Caco-2 (cell line): ENCODE measurements around the gene NANOS3. TPM values are rescaled to one million over a fixed set of nuclear protein-coding genes. Genes with fewer than 3 reads are reported as not detected.
A peak's percentile ranks its signal among the peaks of the same experiment; 100 is the strongest.
"Not testable (repeated sequence)": the region's sequence is repeated elsewhere in the genome, so short reads cannot be mapped to it uniquely, and the experiment has no call there.

Source experiments
- BruUV-seq: library from RNA; stranded (reverse); fragments of 400-500 nt; replicated peaks from 2 replicates; lab custom pipeline; 2021; lab: Mats Ljungman, UMichigan
- CTCF ChIA-PET: fragments of 300-600 bp; sonication (Branson Sonifier 250); formaldehyde crosslinking; loops from one replicate; lab custom pipeline; 2022; ENCODE audit warnings: antibody characterized with exemption; lab: Charles Lee
- POLR2A ChIA-PET: fragments of 300-600 bp; sonication (Branson Sonifier 250); formaldehyde crosslinking; loops from one replicate; lab custom pipeline; 2022; ENCODE audit warnings: antibody characterized with exemption; lab: Charles Lee
- DNase-seq, 2 experiments: peaks; one replicate each; pipeline versions ENCODE4 v3.0.0 to v3.0.0-alpha.2; 2020 to 2022
- H3K27me3 ChIP-seq: replicated peaks from 2 replicates; pipeline ENCODE4 v1.6.0; 2011; ENCODE audit warnings: low read length; ENCODE audit not compliant: control insufficient read depth, insufficient read depth
- H3K36me3 ChIP-seq: 2 replicates; pipeline ENCODE4 v1.5.1; 2011; ENCODE audit warnings: low read length; ENCODE audit not compliant: control insufficient read depth, insufficient read depth
- H3K4me1 ChIP-seq: fragments of 250-450 bp; sonication (Bioruptor Pico); 2 replicates; pipeline ENCODE4 v1.5.1; 2020; ENCODE audit warnings: mild to moderate bottlenecking
- H3K4me3 ChIP-seq: 2 replicates; pipeline ENCODE4 v1.5.1; 2011; ENCODE audit warnings: low read depth, mild to moderate bottlenecking, control low read depth, low read length
- H3K9me3 ChIP-seq: fragments of 250-450 bp; sonication (Bioruptor Pico); 2 replicates; pipeline ENCODE4 v1.5.1; 2020; ENCODE audit warnings: mild to moderate bottlenecking, moderate library complexity
- H3K27ac Mint-ChIP-seq: one replicate; pipeline ENCODE4 v1.8.0; 2022; ENCODE audit warnings: mixed read lengths; ENCODE audit not compliant: unreplicated experiment
- H3K27me3 Mint-ChIP-seq: one replicate; pipeline ENCODE4 v1.8.0; 2022; ENCODE audit warnings: mixed read lengths; ENCODE audit not compliant: insufficient read depth, unreplicated experiment
- H3K36me3 Mint-ChIP-seq: one replicate; pipeline ENCODE4 v1.8.0; 2022; ENCODE audit warnings: mild to moderate bottlenecking, mixed read lengths; ENCODE audit not compliant: insufficient read depth, unreplicated experiment
- H3K4me1 Mint-ChIP-seq: one replicate; pipeline ENCODE4 v1.8.0; 2022; ENCODE audit warnings: low read depth, mixed read lengths; ENCODE audit not compliant: unreplicated experiment
- H3K4me3 Mint-ChIP-seq: one replicate; pipeline ENCODE4 v1.8.0; 2022; ENCODE audit warnings: mild to moderate bottlenecking, moderate library complexity, mixed read lengths; ENCODE audit not compliant: unreplicated experiment
- H3K9me3 Mint-ChIP-seq: one replicate; pipeline ENCODE4 v1.8.0; 2022; ENCODE audit warnings: mixed read lengths; ENCODE audit not compliant: unreplicated experiment
- CTCF ChIP-seq, 2 experiments: fragments of 200-600 bp in 1 of 2; IDR thresholded peaks; 1 replicate in 1 of 2; 2 replicates in 1 of 2; pipeline versions ENCODE4 v1.5.1 to v1.8.0; 2011 to 2022; ENCODE audit warnings: antibody characterized with exemption in 1 of 2, control low read depth in 1 of 2, inconsistent platforms in 1 of 2, low read depth in 1 of 2, low read length in 1 of 2, mild to moderate bottlenecking in 1 of 2, moderate library complexity in 1 of 2; ENCODE audit not compliant: insufficient read depth in 1 of 2, severe bottlenecking in 1 of 2, unreplicated experiment in 1 of 2
- intact Hi-C: fragments of 100-400 bp; cut with micrococcal nuclease; formaldehyde crosslinking; loops from one replicate; pipeline ENCODE4 v1.10.0; 2022; ENCODE audit not compliant: unreplicated experiment
- total RNA-seq: library from RNA; stranded (reverse); gene quantifications from 2 replicates; pipeline ENCODE4 v1.2.3, GENCODE V29; 2022

Gene NANOS3
- total RNA-seq, 1 experiment from 2014 or later: not detected

- Mint-ChIP-seq H3K4me1 (no peaks in the 10 kb centered on the region), H3K27me3 (no peaks in the 10 kb centered on the region), H3K4me3 (no peak overlapping the region), H3K27ac (peak overlapping the region; percentile 42), H3K9me3 (no peaks in the 10 kb centered on the region), H3K36me3 (peaks cover 73% of the 10 kb centered on the region)
- ChIA-PET POLR2A (interaction anchor here (0.6 to 1.0 kb wide), 2 partner anchors 10 to 216 kb away, joined by 3 read pairs; no protein-coding TSS in a partner anchor), CTCF (interaction anchor here (0.7 kb wide), 2 partner anchors 10 to 215 kb away, joined by 3 read pairs; partner anchors contain the start of gene ASF1B)
- Histone ChIP-seq H3K9me3 (peaks cover 4% of the 10 kb centered on the region; the same call in 1 of the 2 replicates), H3K27me3 (no peaks in the 10 kb centered on the region), H3K36me3 (peaks cover 6% of the 10 kb centered on the region), H3K4me3 (no peak overlapping the region), H3K4me1 (no peaks in the 10 kb centered on the region)
- intact Hi-C loops: loop anchor here (1.0 kb wide), 1 partner anchor 31 kb away; the partner anchor contains the start of gene DCAF15
- BruUV-seq: no TSS peak
- peak; percentile 55 to 71 for DNase-seq
- no peak for TF ChIP-seq CTCF (IDR thresholded peaks at IDR 0.05; ENCODE audit: insufficient read depth in 1 of 2, low read depth in 1 of 2, low read length in 1 of 2, severe bottlenecking in 1 of 2, unreplicated experiment in 1 of 2)
Observed at GRCh38 chr19:13920940-13921747, 44.2 kb downstream of the NANOS3 start.

DNA sequence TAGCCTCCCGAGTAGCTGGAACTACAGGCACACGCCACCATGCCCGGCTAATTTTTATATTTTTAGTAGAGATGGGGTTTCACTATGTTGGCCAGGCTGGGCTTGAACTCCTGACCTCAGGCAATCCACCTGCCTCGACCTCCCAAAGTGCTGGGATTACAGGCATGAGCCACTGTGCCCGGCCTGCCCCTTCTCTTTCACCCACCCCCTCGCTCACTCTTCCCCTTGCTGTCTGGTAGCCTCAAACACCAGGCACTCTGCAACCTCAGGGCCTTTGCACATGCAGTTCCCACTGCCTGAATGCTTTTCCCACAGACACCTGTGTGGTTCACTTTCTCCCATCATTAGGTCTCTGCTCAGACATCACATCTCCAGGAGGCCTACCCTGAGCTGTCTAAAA lies 45.2 kb downstream of the NANOS3 start:
- CTCF ChIA-PET, POLR2A ChIA-PET: not testable (repeated sequence)
- peaks cover 77% of the 10 kb centered on the region for H3K36me3 Mint-ChIP-seq

DNA sequence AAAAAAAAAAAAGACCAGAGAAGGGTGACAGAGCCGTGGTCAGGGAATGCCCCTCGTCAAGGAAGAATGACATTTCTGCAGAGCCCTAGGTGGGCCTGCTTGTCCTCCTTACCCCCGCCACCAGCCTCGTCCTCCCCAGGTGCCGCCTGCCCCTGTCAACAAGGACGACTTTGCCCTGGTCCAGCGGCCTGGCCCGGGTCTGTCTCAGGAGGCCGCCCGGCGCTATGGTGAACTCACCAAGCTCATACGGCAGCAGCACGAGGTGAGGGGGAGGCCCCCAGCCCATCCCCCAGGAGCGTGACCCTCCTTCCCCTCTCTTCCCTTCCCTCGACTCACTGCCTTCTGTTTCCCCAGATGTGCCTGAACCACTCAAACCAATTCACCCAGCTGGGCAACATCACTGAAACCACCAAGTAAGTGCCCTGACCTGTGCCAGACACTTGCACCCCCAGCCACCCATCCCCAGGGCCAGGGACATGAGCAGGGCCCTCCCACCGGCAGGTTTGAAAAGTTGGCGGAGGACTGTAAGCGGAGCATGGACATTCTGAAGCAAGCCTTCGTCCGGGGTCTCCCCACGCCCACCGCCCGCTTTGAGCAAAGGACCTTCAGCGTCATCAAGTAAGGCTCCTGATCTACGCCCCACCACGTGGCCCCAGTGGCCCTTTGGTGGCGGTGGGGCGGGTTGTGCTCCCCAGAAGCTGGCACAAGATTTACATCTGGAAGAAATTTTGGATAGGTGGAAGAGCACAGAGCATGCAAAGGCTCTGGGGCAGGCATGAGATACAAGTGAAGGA lies 46.5 kb downstream of the NANOS3 start:
- Mint-ChIP-seq H3K36me3 (peaks cover 77% of the 10 kb centered on the region), H3K27ac (no peak overlapping the region), H3K9me3 (no peaks in the 10 kb centered on the region), H3K27me3 (no peaks in the 10 kb centered on the region), H3K4me1 (no peaks in the 10 kb centered on the region), H3K4me3 (no peak overlapping the region)
- no peak for DNase-seq
- H3K9me3 ChIP-seq: peaks cover 4% of the 10 kb centered on the region; the same call in 1 of the 2 replicates
- no peak overlapping the region for H3K4me3 ChIP-seq
- ChIA-PET POLR2A (no interaction called here), CTCF (no interaction called here)
- no peaks in the 10 kb centered on the region for H3K4me1 ChIP-seq
- no peak for TF ChIP-seq CTCF (IDR thresholded peaks at IDR 0.05; ENCODE audit: insufficient read depth in 1 of 2, low read depth in 1 of 2, low read length in 1 of 2, severe bottlenecking in 1 of 2, unreplicated experiment in 1 of 2)
- intact Hi-C loops: no loop called here
- H3K27me3 ChIP-seq: no peaks in the 10 kb centered on the region
- peaks cover 6% of the 10 kb centered on the region for H3K36me3 ChIP-seq
- BruUV-seq: no TSS peak

More for the DNA sequence above, 45.2 kb downstream of the NANOS3 start:
- H3K4me3 Mint-ChIP-seq, H3K4me1 Mint-ChIP-seq, H3K36me3 ChIP-seq, H3K4me1 ChIP-seq, H3K27me3 Mint-ChIP-seq, H3K27ac Mint-ChIP-seq, intact Hi-C loops, H3K9me3 ChIP-seq, DNase-seq, H3K4me3 ChIP-seq, H3K27me3 ChIP-seq, H3K9me3 Mint-ChIP-seq, BruUV-seq: not testable (repeated sequence)
